Raji (cell line): ENCODE measurements around the gene CCDC27.
A peak's percentile ranks its signal among the peaks of the same experiment; 100 is the strongest.

ENCODE experiments used
- POLR2A ChIP-seq: IDR thresholded peaks from 2 replicates; pipeline ENCODE4 v1.6.1; 2011; ENCODE audit warnings: low read depth, low read length, control low read depth; ENCODE audit not compliant: insufficient read depth

CCDC27 gene

GRCh38 chr1:3785456-3786157 lies 33.4 kb downstream of the CCDC27 start:
- no peak for TF ChIP-seq POLR2A

- TF ChIP-seq POLR2A, result no peak
These were observed 34.5 kb downstream of the CCDC27 start for GRCh38 chr1:3786468-3787348.

- TF ChIP-seq POLR2A, result no peak
These were observed 35.1 kb downstream of the CCDC27 start for GRCh38 chr1:3787349-3787715.

GRCh38 chr1:3787745-3788605 lies 35.7 kb downstream of the CCDC27 start:
- no peak for TF ChIP-seq POLR2A

GRCh38 chr1:3788756-3789420 lies 36.6 kb downstream of the CCDC27 start:
- no peak for TF ChIP-seq POLR2A

GRCh38 chr1:3789421-3790300 lies 37.4 kb downstream of the CCDC27 start:
- TF ChIP-seq POLR2A, result no peak

- TF ChIP-seq POLR2A, result no peak
These were observed 38.3 kb downstream of the CCDC27 start for GRCh38 chr1:3790500-3790923.

- TF ChIP-seq POLR2A, result no peak
These were observed 38.7 kb downstream of the CCDC27 start for GRCh38 chr1:3790952-3791351.

- TF ChIP-seq POLR2A, result no peak
These were observed 43.4 kb downstream of the CCDC27 start for GRCh38 chr1:3795453-3796214.

- TF ChIP-seq POLR2A, result peak; percentile 84
These were observed 44.2 kb downstream of the CCDC27 start, which contains the start of gene LRRC47 for GRCh38 chr1:3796215-3797061. Gene LRRC47, minus strand, starts transcription at chr1:3796498. Its CDS starts 22 bp downstream, at chr1:3796476.

GRCh38 chr1:3799976-3800685 lies 47.9 kb downstream of the CCDC27 start:
- TF ChIP-seq POLR2A, result 0 out of 2 replicates have a peak, but pooled peaks have one; percentile 17
